ENCODE results near the gene PCDHGA4.
"Not testable (repeated sequence)": the region's sequence is repeated elsewhere in the genome, so short reads cannot be mapped to it uniquely, and the experiment has no call there.

Gene PCDHGA4

GRCh38 chr5:141349917-141350619, 4.8 kb upstream of the PCDHGA4 start, which contains the start of gene PCDHGB1:
Gene PCDHGB1 (plus strand): TSS chr5:141350099. CDS start chr5:141350261, 162 bp downstream.
- no peak for DNase-seq

DNA sequence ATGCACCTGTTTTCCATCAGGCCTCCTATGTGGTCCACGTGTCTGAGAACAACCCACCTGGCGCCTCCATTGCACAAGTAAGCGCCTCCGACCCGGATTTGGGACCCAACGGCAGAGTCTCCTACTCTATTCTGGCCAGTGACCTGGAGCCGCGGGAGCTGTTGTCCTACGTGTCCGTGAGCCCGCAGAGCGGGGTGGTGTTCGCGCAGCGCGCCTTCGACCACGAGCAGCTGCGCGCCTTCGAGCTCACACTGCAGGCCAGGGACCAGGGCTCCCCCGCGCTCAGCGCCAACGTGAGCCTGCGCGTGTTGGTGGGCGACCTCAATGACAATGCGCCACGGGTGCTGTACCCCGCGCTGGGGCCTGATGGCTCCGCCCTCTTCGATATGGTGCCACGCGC, 3.2 kb upstream of the PCDHGA4 start:
- DNase-seq: no peak

- no peak for DNase-seq
Measured at GRCh38 chr5:141355641-141356040, 820 bp downstream of the PCDHGA4 start.

GRCh38 chr5:141356133-141356532, 1.3 kb downstream of the PCDHGA4 start:
- DNase-seq: no peak

- DNase-seq: no peak
Measured at GRCh38 chr5:141356950-141357349, 2.1 kb downstream of the PCDHGA4 start.

DNA sequence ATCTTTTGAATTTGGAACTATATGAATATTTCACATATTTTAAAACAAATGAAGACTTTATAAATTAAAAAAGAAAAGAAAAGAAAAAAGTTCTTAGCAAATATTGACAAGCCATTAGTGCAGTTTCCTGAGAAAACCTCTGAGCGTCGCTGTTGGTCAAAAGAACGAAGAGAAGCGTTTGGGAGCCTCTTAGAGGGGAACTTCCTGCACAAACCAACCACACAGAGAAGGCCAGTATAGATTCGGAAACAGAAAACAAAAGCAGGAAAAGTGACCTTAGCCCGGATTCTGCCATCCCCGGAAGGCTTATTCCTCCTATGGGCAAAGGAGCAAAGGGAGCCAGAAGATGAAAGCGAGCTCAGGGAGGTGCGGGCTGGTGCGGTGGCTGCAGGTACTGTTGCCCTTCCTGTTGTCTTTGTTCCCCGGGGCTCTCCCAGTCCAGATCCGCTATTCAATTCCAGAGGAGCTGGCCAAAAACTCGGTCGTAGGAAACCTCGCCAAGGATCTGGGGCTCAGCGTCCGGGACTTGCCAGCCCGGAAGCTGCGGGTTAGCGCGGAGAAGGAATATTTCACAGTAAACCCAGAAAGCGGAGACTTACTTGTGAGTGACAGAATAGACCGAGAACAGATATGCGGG, 5.1 kb downstream of the PCDHGA4 start, which contains the start of gene PCDHGB2:
PCDHGB2 (plus strand) TSS at position 205 of the 637 bp plus-strand sequence; CDS start at position 347, 142 bp downstream.
- no peak for DNase-seq

DNA sequence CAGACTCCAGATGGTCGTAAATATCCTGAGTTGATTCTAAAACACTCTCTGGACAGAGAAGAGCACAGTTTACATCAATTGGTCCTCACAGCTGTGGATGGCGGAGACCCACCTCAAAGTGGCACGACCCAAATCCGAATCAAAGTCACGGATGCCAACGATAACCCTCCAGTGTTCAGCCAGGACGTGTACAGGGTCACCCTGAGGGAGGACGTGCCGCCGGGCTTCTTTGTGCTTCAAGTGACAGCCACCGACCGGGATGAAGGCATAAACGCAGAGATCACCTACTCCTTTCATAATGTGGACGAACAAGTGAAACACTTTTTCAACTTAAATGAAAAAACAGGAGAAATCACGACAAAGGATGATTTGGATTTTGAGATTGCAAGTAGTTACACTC, 5.9 kb downstream of the PCDHGA4 start:
- no peak for DNase-seq

DNA sequence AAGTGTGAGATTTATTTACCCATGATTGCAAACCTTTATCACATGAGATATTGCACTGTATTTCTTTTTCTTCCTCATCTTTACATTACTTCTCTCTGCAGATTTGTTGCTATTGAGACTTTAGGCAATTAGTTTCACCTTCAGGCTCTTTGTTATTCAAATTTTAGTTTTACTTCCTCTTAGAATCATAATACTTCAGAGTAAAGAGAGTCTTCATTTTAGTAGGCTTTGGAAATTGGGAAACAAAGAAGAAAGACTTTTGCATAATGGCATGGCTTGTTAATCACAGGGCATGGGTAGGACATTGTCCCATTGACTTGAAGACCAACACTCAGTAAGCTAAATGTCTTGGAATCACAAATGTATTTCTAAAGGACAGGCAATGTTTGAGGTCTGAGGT, 7.9 kb downstream of the PCDHGA4 start:
- no peak for DNase-seq

DNA sequence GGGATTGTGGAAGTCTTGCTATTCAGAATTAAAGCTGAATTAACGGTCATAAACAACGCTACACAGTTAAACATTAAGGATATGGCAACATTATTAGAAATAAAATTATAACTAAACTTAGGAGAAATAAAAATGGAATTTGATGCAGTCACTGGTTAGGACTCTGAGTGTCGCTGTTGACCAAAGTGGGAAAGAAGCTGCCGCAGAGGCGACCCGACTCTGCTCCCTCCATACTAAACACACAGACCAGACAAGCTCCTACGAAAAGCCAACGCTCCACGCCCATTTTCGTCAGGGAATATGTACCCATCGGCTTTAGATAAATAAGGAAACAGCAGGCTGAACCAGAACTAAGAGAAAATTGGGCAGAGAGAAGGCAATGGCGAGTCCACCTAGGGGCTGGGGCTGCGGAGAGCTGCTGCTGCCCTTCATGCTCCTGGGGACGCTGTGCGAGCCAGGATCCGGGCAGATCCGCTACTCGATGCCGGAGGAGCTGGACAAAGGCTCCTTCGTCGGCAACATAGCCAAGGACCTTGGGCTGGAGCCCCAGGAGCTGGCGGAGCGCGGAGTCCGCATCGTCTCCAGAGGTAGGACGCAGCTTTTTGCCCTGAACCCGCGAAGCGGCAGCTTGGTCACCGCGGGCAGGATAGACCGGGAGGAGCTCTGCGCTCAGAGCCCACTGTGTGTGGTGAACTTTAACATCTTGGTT, 9.3 kb downstream of the PCDHGA4 start, which contains the start of gene PCDHGA5:
PCDHGA5 (plus strand) TSS at position 211 of the 709 bp plus-strand sequence; CDS start at position 380, 169 bp downstream.
- no peak for DNase-seq

DNA sequence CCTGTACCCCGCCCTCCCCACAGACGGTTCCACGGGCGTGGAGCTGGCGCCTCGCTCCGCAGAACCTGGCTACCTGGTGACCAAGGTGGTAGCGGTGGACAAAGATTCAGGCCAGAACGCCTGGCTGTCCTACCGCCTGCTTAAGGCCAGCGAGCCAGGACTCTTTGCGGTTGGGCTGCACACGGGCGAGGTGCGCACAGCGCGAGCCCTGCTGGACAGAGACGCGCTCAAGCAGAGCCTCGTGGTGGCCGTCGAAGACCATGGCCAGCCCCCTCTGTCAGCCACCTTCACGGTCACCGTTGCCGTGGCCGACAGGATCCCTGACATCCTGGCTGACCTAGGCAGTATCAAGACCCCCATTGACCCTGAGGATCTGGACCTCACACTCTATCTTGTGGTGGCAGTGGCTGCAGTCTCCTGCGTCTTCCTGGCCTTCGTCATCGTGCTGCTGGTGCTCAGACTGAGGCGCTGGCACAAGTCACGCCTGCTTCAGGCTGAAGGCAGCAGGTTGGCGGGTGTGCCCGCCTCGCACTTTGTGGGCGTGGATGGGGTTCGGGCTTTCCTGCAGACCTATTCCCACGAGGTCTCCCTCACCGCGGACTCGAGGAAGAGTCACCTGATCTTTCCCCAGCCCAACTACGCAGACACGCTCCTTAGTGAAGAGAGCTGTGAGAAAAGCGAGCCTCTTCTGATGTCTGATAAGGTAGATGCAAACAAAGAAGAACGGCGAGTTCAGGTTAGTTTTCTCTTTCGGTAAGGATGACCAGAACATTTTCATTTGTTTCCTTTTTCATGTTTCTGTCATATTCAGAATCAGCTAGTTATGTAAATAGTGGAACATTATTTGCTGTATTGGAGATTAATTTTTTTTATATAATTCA, 11.4 kb downstream of the PCDHGA4 start:
- no peak for DNase-seq

GRCh38 chr5:141369994-141370848, 15.4 kb downstream of the PCDHGA4 start, which contains the start of gene PCDHGB3:
Gene PCDHGB3 (plus strand): TSS chr5:141370242. CDS start chr5:141370395, 153 bp downstream.
- no peak for DNase-seq

GRCh38 chr5:141371572-141372475, 17.0 kb downstream of the PCDHGA4 start:
- no peak for DNase-seq

- DNase-seq: no peak
Measured at GRCh38 chr5:141373673-141374317, 19.0 kb downstream of the PCDHGA4 start, which contains the start of gene PCDHGA6. Gene PCDHGA6 (plus strand): TSS chr5:141373891. CDS start chr5:141374084, 193 bp downstream.

GRCh38 chr5:141374627-141375026, 19.8 kb downstream of the PCDHGA4 start:
- DNase-seq: no peak

- DNase-seq: not testable (repeated sequence)
Measured at GRCh38 chr5:141375444-141376155, 20.8 kb downstream of the PCDHGA4 start.

GRCh38 chr5:141382469-141383294, 27.9 kb downstream of the PCDHGA4 start, which contains the start of gene PCDHGA7:
Gene PCDHGA7 (plus strand): TSS chr5:141382742. CDS start chr5:141382900, 158 bp downstream.
- no peak for DNase-seq

DNA sequence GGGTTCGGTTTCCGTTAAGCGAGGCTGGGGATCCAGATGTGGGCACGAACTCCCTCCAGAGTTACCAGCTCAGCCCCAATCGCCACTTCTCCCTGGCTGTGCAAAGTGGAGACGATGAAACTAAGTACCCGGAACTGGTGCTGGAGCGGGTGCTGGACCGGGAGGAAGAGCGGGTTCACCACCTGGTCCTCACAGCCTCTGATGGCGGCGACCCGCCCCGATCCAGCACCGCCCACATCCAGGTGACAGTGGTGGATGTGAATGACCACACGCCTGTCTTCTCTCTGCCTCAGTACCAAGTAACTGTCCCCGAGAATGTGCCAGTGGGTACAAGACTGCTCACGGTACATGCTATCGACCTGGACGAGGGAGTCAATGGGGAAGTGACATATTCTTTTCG, 28.5 kb downstream of the PCDHGA4 start:
- DNase-seq: no peak

Measured in NCI-H1048 (cell line).